Fibroblast of lung (primary cell): Measurements from ENCODE around the gene RRN3. TPM values are rescaled to one million over a fixed set of nuclear protein-coding genes. Genes with fewer than 3 reads are reported as not detected.
"Not testable (repeated sequence)": the region's sequence is repeated elsewhere in the genome, so short reads cannot be mapped to it uniquely, and the experiment has no call there.

Source experiments
- DNase-seq, 2 donors: peaks; one replicate each; pipeline versions ENCODE4 v3.0.0 to v3.0.0-alpha.2; 2010; ENCODE audit warnings: low read depth in 2 of 2
- H2AFZ ChIP-seq: 2 replicates; pipeline ENCODE4 v1.5.1; 2012; ENCODE audit warnings: low read length, control low read depth, inconsistent platforms
- H3K27ac ChIP-seq: 2 replicates; pipeline ENCODE4 v1.5.1; 2011; ENCODE audit warnings: low read length, control low read depth; ENCODE audit not compliant: insufficient read depth
- H3K27me3 ChIP-seq: 2 replicates; pipeline ENCODE4 v1.5.1; 2011; ENCODE audit warnings: mild to moderate bottlenecking, low read length; ENCODE audit not compliant: control insufficient read depth, insufficient read depth
- H3K36me3 ChIP-seq: 2 replicates; pipeline ENCODE4 v1.5.1; 2011; ENCODE audit warnings: low read length; ENCODE audit not compliant: control insufficient read depth, insufficient read depth
- H3K4me1 ChIP-seq: 2 replicates; pipeline ENCODE4 v1.5.1; 2011; ENCODE audit warnings: low read length; ENCODE audit not compliant: control insufficient read depth, insufficient read depth; ENCODE audit errors: extremely low read depth
- H3K4me2 ChIP-seq: 2 replicates; pipeline ENCODE4 v1.5.1; 2011; ENCODE audit warnings: low read length, control low read depth; ENCODE audit not compliant: insufficient read depth; ENCODE audit errors: extremely low read depth
- H3K4me3 ChIP-seq, 4 experiments: fragments of 200-600 bp in 1 of 4; sonication (generic) in 1 of 4; replicated peaks in 1 of 4; 2 replicates each; pipeline ENCODE4 v1.5.1; 2011 to 2016; ENCODE audit warnings: low read length in 4 of 4, low read depth in 3 of 4, mild to moderate bottlenecking in 3 of 4, control low read depth in 2 of 4, inconsistent platforms in 1 of 4, mixed read lengths in 1 of 4; ENCODE audit not compliant: insufficient read depth in 1 of 4; ENCODE audit errors: control extremely low read depth in 1 of 4
- H3K79me2 ChIP-seq: 2 replicates; pipeline ENCODE4 v1.5.1; 2012; ENCODE audit warnings: mild to moderate bottlenecking, low read length, inconsistent platforms; ENCODE audit not compliant: control insufficient read depth, insufficient read depth
- H3K9ac ChIP-seq: 2 replicates; pipeline ENCODE4 v1.5.1; 2011; ENCODE audit warnings: mild to moderate bottlenecking, low read length, control low read depth; ENCODE audit not compliant: insufficient read depth
- H3K9me3 ChIP-seq: 2 replicates; pipeline ENCODE4 v1.5.1; 2012; ENCODE audit warnings: low read depth, low read length; ENCODE audit not compliant: control insufficient read depth, insufficient read depth
- H4K20me1 ChIP-seq: 2 replicates; pipeline ENCODE4 v1.5.1; 2011; ENCODE audit warnings: low read length; ENCODE audit not compliant: control insufficient read depth, insufficient read depth; ENCODE audit errors: extremely low read depth
- CTCF ChIP-seq, 2 donors: IDR thresholded peaks in 1 of 2; conservative IDR thresholded peaks in 1 of 2; 1 replicate in 1 of 2; 2 replicates in 1 of 2; pipeline ENCODE4 v1.5.1; 2011 to 2012; ENCODE audit warnings: low read length in 2 of 2, control low read depth in 1 of 2, inconsistent platforms in 1 of 2, low read depth in 1 of 2, mild to moderate bottlenecking in 1 of 2
- EZH2 ChIP-seq: IDR thresholded peaks from 2 replicates; pipeline ENCODE4 v1.5.1; 2012; ENCODE audit warnings: low read length, control low read depth, mild to moderate bottlenecking; ENCODE audit errors: missing control alignments
- polyA plus RNA-seq, 2 donors: library from polyadenylated mRNA; depleted of rRNA in 1 of 2; stranded (reverse) in 1 of 2; unstranded in 1 of 2; fragments of >200 nt; gene quantifications; 2 replicates each; pipeline ENCODE4 v1.2.1, GENCODE V29; 2011 to 2012; ENCODE audit warnings: missing spikeins in 1 of 2
- total RNA-seq: library from RNA; depleted of rRNA; stranded (reverse); fragments of >200 nt; gene quantifications from 2 replicates; pipeline ENCODE4 v1.2.1, GENCODE V29; 2014

The RRN3 gene
- total and polyA plus RNA-seq, 2 donors (not counting 1 experiment from before 2014, with no cell fraction given), result 28.9 to 43.6 TPM

DNA sequence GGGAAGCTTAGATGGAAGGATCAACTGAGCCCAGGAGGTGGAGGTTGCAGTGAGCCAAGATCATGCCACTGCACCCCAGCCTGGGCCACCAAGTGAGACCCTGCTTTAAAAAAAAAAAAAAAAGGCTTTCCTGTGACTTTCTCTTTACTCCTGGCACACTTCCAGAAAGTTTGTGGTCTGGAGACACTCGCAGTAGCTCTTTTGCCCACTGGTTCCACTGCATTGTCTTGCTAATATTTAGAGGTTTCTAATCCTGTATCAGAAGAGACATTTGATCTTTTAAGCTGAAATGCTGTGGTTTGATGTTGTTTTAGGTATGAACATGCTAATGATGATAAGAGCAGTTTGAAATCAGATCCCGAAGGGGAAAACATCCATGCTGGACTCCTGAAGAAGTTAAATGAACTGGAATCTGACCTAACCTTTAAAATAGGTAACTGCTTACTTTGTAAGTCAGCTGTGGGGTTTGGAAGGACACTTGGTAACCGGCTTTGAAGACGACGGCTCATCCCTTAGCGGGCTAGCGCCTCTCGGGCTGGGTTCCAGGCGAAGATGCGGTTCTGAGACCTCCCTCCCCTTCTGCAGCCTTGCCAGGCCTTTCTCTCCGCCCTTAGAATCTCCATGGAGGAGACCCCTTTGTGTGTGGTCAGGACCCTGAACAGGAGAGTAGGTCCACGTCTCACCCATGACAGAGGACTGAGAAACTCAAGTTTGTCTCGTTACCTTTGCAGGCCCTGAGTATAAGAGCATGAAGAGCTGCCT is 61.3 kb downstream of the RRN3 start:
- no peak overlapping the region for H3K27ac ChIP-seq
- peak; percentile 36 to 48 for DNase-seq

DNA sequence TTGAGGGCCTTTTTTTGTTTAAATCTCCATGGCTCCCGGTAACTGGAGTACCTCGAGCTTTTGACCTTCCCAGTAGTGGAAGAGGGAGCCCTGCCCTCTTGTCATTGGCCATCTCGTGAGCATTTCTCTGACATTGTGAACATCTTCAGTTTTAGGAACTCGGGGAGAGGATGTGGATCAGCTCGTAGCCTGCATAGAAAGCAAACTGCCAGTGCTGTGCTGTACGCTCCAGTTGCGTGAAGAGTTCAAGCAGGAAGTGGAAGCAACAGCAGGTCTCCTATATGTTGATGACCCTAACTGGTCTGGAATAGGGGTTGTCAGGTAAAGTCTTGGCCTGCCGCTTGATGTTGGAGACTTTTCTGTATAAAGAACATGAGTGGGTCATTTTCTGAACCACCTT is 62.5 kb downstream of the RRN3 start:
- no peaks in the 10 kb centered on the region for H3K9me3 ChIP-seq
- no peaks in the 10 kb centered on the region for H4K20me1 ChIP-seq
- H3K27ac ChIP-seq, result no peak overlapping the region
- TF ChIP-seq CTCF (conservative IDR thresholded peaks at IDR 0.05 in 1 of 2, IDR thresholded peaks at IDR 0.05 in 1 of 2; ENCODE audit: low read depth in 1 of 2, low read length in 2 of 2) (no peak), EZH2 (no peak)
- H3K4me3 ChIP-seq, result no peak overlapping the region
- H3K79me2 ChIP-seq, result peaks cover 13% of the 10 kb centered on the region
- no peak overlapping the region for H3K9ac ChIP-seq
- H2AFZ ChIP-seq, result no peak overlapping the region
- no peaks in the 10 kb centered on the region for H3K27me3 ChIP-seq
- H3K4me1 ChIP-seq, result no peaks in the 10 kb centered on the region
- peaks cover 39% of the 10 kb centered on the region for H3K36me3 ChIP-seq
- no peak overlapping the region for H3K4me2 ChIP-seq
- no peak for DNase-seq

More for the DNA sequence above, 61.3 kb downstream of the RRN3 start:
- Histone ChIP-seq H2AFZ (no peak overlapping the region), H3K9ac (no peak overlapping the region), H3K36me3 (peaks cover 40% of the 10 kb centered on the region), H3K9me3 (no peaks in the 10 kb centered on the region), H3K4me2 (no peak overlapping the region), H3K27me3 (no peaks in the 10 kb centered on the region), H4K20me1 (no peaks in the 10 kb centered on the region), H3K4me3 (no peak overlapping the region), H3K4me1 (no peaks in the 10 kb centered on the region), H3K79me2 (peaks cover 10% of the 10 kb centered on the region)
- TF ChIP-seq CTCF (conservative IDR thresholded peaks at IDR 0.05 in 1 of 2, IDR thresholded peaks at IDR 0.05 in 1 of 2; ENCODE audit: low read depth in 1 of 2, low read length in 2 of 2) (no peak), EZH2 (no peak)

GRCh38 chr16:15031179-15031578 is 62.9 kb downstream of the RRN3 start:
- Histone ChIP-seq H3K27me3 (no peaks in the 10 kb centered on the region), H3K4me1 (no peaks in the 10 kb centered on the region), H2AFZ (no peak overlapping the region), H3K4me3 (no peak overlapping the region), H3K79me2 (peaks cover 13% of the 10 kb centered on the region), H4K20me1 (no peaks in the 10 kb centered on the region), H3K36me3 (peaks cover 35% of the 10 kb centered on the region), H3K9me3 (no peaks in the 10 kb centered on the region), H3K4me2 (no peak overlapping the region), H3K27ac (no peak overlapping the region), H3K9ac (no peak overlapping the region)
- TF ChIP-seq CTCF (conservative IDR thresholded peaks at IDR 0.05 in 1 of 2, IDR thresholded peaks at IDR 0.05 in 1 of 2; ENCODE audit: low read depth in 1 of 2, low read length in 2 of 2) (no peak), EZH2 (no peak)
- no peak for DNase-seq

- not testable (repeated sequence) for H4K20me1 ChIP-seq, H2AFZ ChIP-seq, H3K27me3 ChIP-seq, H3K4me3 ChIP-seq, H3K4me1 ChIP-seq, DNase-seq, H3K27ac ChIP-seq, H3K4me2 ChIP-seq, H3K9ac ChIP-seq, H3K9me3 ChIP-seq
- H3K36me3 ChIP-seq, result peaks cover 35% of the 10 kb centered on the region
- peaks cover 15% of the 10 kb centered on the region for H3K79me2 ChIP-seq
These were observed 64.3 kb downstream of the RRN3 start for GRCh38 chr16:15029749-15030148.
